ENCODE measurements around the gene ARL17A. TPM values are rescaled to one million over a fixed set of nuclear protein-coding genes. Genes with fewer than 3 reads are reported as not detected.
"Not testable (repeated sequence)": the region's sequence is repeated elsewhere in the genome, so short reads cannot be mapped to it uniquely, and the experiment has no call there.

ARL17A gene
- total RNA-seq, 1 experiment from 2014 or later = 12.9 TPM

DNA sequence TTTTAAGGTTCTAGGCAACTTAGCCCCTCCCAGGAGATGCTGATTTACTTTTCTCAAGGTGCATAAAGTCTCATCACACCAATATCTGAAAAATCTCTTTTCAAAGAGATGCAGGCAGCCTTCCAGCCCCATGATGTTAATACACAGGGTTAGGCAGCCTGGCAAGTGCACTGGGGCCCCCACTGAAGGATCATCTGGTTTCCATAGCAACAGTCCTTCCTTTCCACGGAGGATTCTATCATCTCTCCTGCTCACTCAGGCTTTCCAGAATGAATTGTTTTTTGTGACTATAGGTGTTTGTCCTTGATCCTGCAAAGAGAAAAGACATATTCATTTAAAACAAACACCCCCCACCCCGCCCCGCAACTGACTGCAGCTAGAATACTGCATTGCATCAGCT is 6.0 kb upstream of the ARL17A start:
- H3K4me3 ChIP-seq (ENCODE audit: low read depth, low read length, poor library complexity, severe bottlenecking); POLR2A ChIA-PET (ENCODE audit: low non-redundant PET); H3K9me3 ChIP-seq (ENCODE audit: low read depth, low read length, poor library complexity, severe bottlenecking); H3K4me1 ChIP-seq (ENCODE audit: insufficient read depth, low read length, poor library complexity, severe bottlenecking); H3K36me3 ChIP-seq (ENCODE audit: insufficient read depth, low read length, poor library complexity, severe bottlenecking); DNase-seq (ENCODE audit: low spot score); H3K27me3 ChIP-seq (replicated peaks; ENCODE audit: insufficient read depth, low read depth, low read length, poor library complexity); CTCF ChIA-PET; intact Hi-C loops (cut with micrococcal nuclease; ENCODE audit: unreplicated experiment); H3K27ac ChIP-seq (ENCODE audit: low read depth, low read length, poor library complexity, severe bottlenecking); BruUV-seq (replicated peaks): not testable (repeated sequence)

DNA sequence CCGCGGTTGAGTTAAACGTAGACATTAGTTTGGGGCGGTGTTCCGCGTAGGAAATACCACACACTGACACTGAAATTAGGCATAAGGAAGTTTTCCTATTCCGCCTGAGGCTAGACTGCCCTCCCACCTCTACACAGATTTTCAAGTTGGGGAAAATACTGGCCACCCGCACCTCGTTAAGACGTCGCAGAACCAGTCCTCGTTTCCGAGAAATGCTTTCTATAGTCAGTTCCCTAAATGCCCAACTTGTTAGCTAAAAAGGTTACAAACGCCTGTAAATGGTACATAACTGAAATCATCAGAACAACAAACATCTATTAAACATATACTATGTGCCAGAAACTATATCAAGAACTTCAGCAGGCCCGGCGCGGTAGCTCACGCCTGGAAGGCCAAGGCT is 591 bp upstream of the ARL17A start:
- TSS peak; percentile 97 for BruUV-seq (replicated peaks)
- H3K27me3 ChIP-seq (replicated peaks; ENCODE audit: insufficient read depth, low read depth, low read length, poor library complexity); H3K27ac ChIP-seq (ENCODE audit: low read depth, low read length, poor library complexity, severe bottlenecking); H3K36me3 ChIP-seq (ENCODE audit: insufficient read depth, low read length, poor library complexity, severe bottlenecking); intact Hi-C loops (cut with micrococcal nuclease; ENCODE audit: unreplicated experiment); CTCF ChIA-PET; POLR2A ChIA-PET (ENCODE audit: low non-redundant PET); H3K4me3 ChIP-seq (ENCODE audit: low read depth, low read length, poor library complexity, severe bottlenecking); H3K9me3 ChIP-seq (ENCODE audit: low read depth, low read length, poor library complexity, severe bottlenecking); H3K4me1 ChIP-seq (ENCODE audit: insufficient read depth, low read length, poor library complexity, severe bottlenecking); DNase-seq (ENCODE audit: low spot score): not testable (repeated sequence)

GRCh38 chr17:46571796-46572195 is 7.7 kb downstream of the ARL17A start:
- POLR2A ChIA-PET (ENCODE audit: low non-redundant PET); H3K9me3 ChIP-seq (ENCODE audit: low read depth, low read length, poor library complexity, severe bottlenecking); CTCF ChIA-PET; BruUV-seq (replicated peaks); intact Hi-C loops (cut with micrococcal nuclease; ENCODE audit: unreplicated experiment); DNase-seq (ENCODE audit: low spot score); H3K4me3 ChIP-seq (ENCODE audit: low read depth, low read length, poor library complexity, severe bottlenecking); H3K27ac ChIP-seq (ENCODE audit: low read depth, low read length, poor library complexity, severe bottlenecking); H3K4me1 ChIP-seq (ENCODE audit: insufficient read depth, low read length, poor library complexity, severe bottlenecking); H3K36me3 ChIP-seq (ENCODE audit: insufficient read depth, low read length, poor library complexity, severe bottlenecking); H3K27me3 ChIP-seq (replicated peaks; ENCODE audit: insufficient read depth, low read depth, low read length, poor library complexity): not testable (repeated sequence)

DNA sequence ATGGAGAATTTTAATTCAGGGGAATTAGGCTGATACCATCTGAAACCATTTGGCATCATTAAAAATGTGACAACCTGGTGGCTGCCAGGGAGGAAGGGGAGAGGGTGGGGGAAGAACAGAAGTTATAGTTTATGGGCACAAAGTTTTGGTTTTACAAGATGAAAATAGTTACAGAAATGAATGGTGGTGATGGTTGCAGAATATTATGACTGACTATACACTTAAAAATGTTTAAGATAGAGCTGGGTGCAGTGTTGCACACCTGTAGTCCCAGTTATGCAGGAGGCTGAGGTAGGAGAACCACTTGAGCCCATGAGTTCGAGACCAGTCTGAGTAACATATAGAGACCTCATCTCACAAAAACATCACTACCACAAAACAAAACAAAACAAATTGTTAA is 12.5 kb downstream of the ARL17A start:
- H3K9me3 ChIP-seq (ENCODE audit: low read depth, low read length, poor library complexity, severe bottlenecking); H3K36me3 ChIP-seq (ENCODE audit: insufficient read depth, low read length, poor library complexity, severe bottlenecking); H3K4me3 ChIP-seq (ENCODE audit: low read depth, low read length, poor library complexity, severe bottlenecking); intact Hi-C loops (cut with micrococcal nuclease; ENCODE audit: unreplicated experiment); H3K27ac ChIP-seq (ENCODE audit: low read depth, low read length, poor library complexity, severe bottlenecking); BruUV-seq (replicated peaks); H3K4me1 ChIP-seq (ENCODE audit: insufficient read depth, low read length, poor library complexity, severe bottlenecking); DNase-seq (ENCODE audit: low spot score); CTCF ChIA-PET; H3K27me3 ChIP-seq (replicated peaks; ENCODE audit: insufficient read depth, low read depth, low read length, poor library complexity); POLR2A ChIA-PET (ENCODE audit: low non-redundant PET): not testable (repeated sequence)

- CTCF ChIA-PET; intact Hi-C loops (cut with micrococcal nuclease; ENCODE audit: unreplicated experiment); H3K4me3 ChIP-seq (ENCODE audit: low read depth, low read length, poor library complexity, severe bottlenecking); H3K36me3 ChIP-seq (ENCODE audit: insufficient read depth, low read length, poor library complexity, severe bottlenecking); H3K9me3 ChIP-seq (ENCODE audit: low read depth, low read length, poor library complexity, severe bottlenecking); H3K27ac ChIP-seq (ENCODE audit: low read depth, low read length, poor library complexity, severe bottlenecking); H3K27me3 ChIP-seq (replicated peaks; ENCODE audit: insufficient read depth, low read depth, low read length, poor library complexity); BruUV-seq (replicated peaks); DNase-seq (ENCODE audit: low spot score); H3K4me1 ChIP-seq (ENCODE audit: insufficient read depth, low read length, poor library complexity, severe bottlenecking); POLR2A ChIA-PET (ENCODE audit: low non-redundant PET): not testable (repeated sequence)
Measured at GRCh38 chr17:46566284-46566683, 13.2 kb downstream of the ARL17A start.

DNA sequence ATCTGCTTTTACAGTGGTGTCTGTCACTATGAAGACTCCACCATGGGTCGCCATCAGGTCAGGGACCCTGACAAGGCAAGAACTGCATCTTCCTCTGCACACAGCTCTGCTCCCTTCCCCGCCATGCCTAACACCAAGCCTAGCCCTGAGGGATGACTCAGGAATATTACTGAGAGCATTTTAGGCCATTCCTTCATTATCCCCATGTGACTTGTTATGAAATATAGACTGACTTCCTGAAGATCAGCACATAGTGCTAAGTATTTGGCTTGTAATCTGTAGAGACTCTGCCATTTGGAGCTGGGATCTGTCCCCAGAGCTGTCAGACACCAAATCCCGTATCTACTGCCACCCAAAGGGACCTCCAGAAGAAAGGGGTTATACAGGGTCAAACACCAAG is 19.4 kb downstream of the ARL17A start:
- BruUV-seq (replicated peaks); POLR2A ChIA-PET (ENCODE audit: low non-redundant PET); DNase-seq (ENCODE audit: low spot score): not testable (repeated sequence)

GRCh38 chr17:46559155-46559554 is 20.3 kb downstream of the ARL17A start:
- H3K36me3 ChIP-seq (ENCODE audit: insufficient read depth, low read length, poor library complexity, severe bottlenecking); H3K4me3 ChIP-seq (ENCODE audit: low read depth, low read length, poor library complexity, severe bottlenecking); H3K4me1 ChIP-seq (ENCODE audit: insufficient read depth, low read length, poor library complexity, severe bottlenecking); DNase-seq (ENCODE audit: low spot score); POLR2A ChIA-PET (ENCODE audit: low non-redundant PET); BruUV-seq (replicated peaks); H3K9me3 ChIP-seq (ENCODE audit: low read depth, low read length, poor library complexity, severe bottlenecking); H3K27ac ChIP-seq (ENCODE audit: low read depth, low read length, poor library complexity, severe bottlenecking); intact Hi-C loops (cut with micrococcal nuclease; ENCODE audit: unreplicated experiment); CTCF ChIA-PET; H3K27me3 ChIP-seq (replicated peaks; ENCODE audit: insufficient read depth, low read depth, low read length, poor library complexity): not testable (repeated sequence)

More for the DNA sequence above, 19.4 kb downstream of the ARL17A start:
- intact Hi-C loops (cut with micrococcal nuclease; ENCODE audit: unreplicated experiment); H3K36me3 ChIP-seq (ENCODE audit: insufficient read depth, low read length, poor library complexity, severe bottlenecking); H3K4me3 ChIP-seq (ENCODE audit: low read depth, low read length, poor library complexity, severe bottlenecking); H3K9me3 ChIP-seq (ENCODE audit: low read depth, low read length, poor library complexity, severe bottlenecking); CTCF ChIA-PET; H3K4me1 ChIP-seq (ENCODE audit: insufficient read depth, low read length, poor library complexity, severe bottlenecking); H3K27ac ChIP-seq (ENCODE audit: low read depth, low read length, poor library complexity, severe bottlenecking); H3K27me3 ChIP-seq (replicated peaks; ENCODE audit: insufficient read depth, low read depth, low read length, poor library complexity): not testable (repeated sequence)

DNA sequence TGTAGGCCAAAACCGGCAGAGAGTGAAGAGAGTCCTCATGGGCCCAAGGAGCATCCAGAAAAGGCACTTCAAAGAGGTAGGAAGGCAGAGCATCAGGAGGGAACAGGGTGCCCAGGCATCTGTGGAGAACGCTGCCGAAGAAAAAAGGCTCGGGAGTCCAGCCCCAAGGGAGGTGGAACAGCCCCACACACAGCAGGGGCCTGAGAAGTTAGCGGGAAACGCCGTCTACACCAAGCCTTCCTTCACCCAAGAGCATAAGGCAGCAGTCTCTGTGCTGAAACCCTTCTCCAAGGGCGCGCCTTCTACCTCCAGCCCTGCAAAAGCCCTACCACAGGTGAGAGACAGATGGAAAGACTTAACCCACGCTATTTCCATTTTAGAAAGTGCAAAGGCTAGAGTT is 30.9 kb downstream of the ARL17A start:
- H3K4me1 ChIP-seq (ENCODE audit: insufficient read depth, low read length, poor library complexity, severe bottlenecking); CTCF ChIA-PET; H3K9me3 ChIP-seq (ENCODE audit: low read depth, low read length, poor library complexity, severe bottlenecking); H3K27me3 ChIP-seq (replicated peaks; ENCODE audit: insufficient read depth, low read depth, low read length, poor library complexity); H3K27ac ChIP-seq (ENCODE audit: low read depth, low read length, poor library complexity, severe bottlenecking); POLR2A ChIA-PET (ENCODE audit: low non-redundant PET); intact Hi-C loops (cut with micrococcal nuclease; ENCODE audit: unreplicated experiment); DNase-seq (ENCODE audit: low spot score); H3K36me3 ChIP-seq (ENCODE audit: insufficient read depth, low read length, poor library complexity, severe bottlenecking); H3K4me3 ChIP-seq (ENCODE audit: low read depth, low read length, poor library complexity, severe bottlenecking); BruUV-seq (replicated peaks): not testable (repeated sequence)

Measured in A673 (cell line).